GM18868 (cell line): ENCODE results near the gene NECAB3.
"Not testable (repeated sequence)": the region's sequence is repeated elsewhere in the genome, so short reads cannot be mapped to it uniquely, and the experiment has no call there.

ENCODE experiments used
- ATAC-seq: cut with Tn5 transposase; IDR thresholded peaks from one replicate; pipeline ENCODE4 v1.9.1; 2021; ENCODE audit warnings: mild to moderate bottlenecking, moderate library complexity; ENCODE audit not compliant: unreplicated experiment

Gene NECAB3

GRCh38 chr20:33651562-33652048, 22.6 kb downstream of the NECAB3 start:
- ATAC-seq: no peak

- no peak for ATAC-seq
Measured at GRCh38 chr20:33650753-33651561, 23.3 kb downstream of the NECAB3 start.

GRCh38 chr20:33650111-33650752, 24.0 kb downstream of the NECAB3 start:
- ATAC-seq: no peak

DNA sequence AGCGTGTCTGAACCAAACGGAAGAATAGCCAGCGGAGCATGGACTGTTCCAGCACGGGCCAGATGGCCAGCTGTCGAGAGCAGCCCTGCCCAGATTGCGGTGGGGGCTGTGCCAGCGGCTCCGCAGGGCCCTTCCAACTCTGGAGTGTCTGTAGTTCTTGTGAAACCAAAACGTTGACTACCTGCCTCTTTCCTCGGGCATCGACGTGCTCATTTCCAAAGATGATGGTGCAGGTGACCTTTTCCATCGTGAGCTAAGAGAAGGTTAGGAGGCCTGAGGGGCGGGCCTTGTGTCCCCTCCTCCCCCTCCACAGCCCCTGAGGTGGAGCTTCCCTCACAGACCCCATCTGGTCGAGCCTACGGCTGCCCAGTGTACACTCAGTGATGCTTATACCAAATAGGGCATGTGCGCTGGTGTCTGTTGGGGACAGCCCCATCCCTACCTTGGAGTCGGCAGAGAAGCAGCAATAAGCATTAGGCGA, 25.0 kb downstream of the NECAB3 start:
- ATAC-seq: no peak

DNA sequence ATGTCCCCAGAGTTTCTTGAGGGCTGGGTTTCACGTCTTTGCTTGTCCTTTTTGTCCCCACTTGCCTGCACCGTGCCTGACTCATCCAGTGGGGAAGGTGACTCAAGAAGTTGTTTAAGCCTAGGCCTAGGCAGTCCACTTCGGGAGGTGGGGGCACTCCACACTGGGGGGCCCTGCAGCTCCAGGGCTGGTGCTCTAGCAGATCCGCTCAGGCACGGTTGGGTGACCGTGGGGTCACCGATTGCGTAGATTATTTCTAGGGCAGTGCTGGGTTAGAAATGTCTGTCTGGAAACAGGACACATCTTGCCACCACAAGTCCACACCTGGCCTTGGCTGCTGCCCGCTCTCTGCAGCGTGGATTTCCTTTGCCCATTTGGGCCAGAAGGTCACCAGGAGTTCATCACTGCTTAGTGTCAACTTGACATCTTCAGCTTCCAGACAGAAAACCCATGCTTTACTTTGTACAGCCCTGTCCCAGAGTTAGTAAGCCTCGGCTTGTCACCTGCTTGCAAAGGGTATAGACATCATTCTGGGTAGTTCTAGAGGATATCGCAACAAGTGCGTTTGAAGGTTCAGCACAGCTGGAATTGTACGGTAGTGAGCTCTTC, 25.7 kb downstream of the NECAB3 start:
- no peak for ATAC-seq

DNA sequence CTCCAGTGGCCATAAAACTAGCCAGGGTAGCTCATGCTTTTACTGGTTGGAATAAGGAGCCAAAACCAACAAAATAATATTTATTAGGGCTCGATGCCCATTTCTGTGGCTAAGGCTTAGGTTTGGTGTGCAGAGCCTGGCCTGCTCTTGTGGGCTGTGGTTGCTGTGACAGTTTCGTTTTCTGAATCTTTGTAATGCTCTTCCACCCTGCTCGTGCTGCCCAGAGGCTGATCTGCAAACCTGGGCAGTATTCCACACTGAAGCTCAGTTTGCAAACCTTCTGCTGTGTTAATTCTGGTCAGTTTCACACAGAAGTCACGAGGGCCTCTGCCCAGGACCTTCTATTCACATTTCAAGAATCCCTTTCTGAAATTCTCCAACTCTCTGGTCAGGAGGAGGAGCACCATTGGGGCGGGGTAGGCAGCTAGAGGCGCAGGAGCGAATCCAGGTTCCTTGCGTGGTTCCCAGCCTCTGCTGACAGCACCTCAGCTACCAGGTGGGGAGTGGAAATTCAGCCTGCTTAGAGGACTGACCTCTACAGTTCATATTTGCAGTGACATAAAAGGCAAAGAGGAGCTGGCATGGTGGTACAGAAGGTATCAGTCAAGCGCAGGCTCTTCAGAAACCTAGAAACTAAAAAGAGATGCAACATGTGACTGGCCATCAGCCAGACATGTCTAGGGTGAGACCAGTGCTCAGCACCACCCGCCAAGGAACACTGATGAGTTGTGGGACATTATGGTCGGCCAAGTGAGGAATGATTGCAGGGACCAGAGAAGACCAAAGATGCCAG, 26.4 kb downstream of the NECAB3 start:
- peak; percentile 57 for ATAC-seq

DNA sequence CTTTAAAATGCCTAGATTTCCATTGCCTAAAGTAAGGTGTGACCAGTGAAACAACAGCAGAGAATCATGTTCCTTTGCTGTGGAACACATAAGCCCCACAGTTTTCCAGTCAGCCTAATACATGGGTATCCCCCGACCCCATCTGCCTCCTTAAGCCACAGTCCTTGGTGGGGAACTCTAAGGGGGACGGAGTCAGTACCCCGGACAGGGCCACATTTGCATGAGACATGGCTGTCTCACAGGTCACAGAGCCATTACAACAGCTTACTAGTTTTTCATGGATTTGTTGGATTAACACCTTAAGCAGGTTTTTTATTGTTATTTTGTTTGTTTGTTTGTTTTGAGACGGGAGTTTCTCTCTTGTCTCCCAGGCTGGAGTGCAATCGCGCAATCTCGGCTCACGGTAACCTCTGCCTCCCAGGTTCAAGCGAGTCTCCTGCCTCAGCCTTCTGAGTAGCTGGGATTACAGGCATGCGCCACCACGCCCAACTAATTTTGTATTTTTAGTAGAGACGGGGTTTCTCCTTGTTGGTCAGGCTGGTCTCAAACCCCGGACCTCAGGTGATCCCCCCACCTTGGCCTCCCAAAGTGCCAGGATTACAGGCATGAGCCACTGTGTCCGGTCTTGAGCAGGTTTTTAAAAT, 27.1 kb downstream of the NECAB3 start:
- not testable (repeated sequence) for ATAC-seq

DNA sequence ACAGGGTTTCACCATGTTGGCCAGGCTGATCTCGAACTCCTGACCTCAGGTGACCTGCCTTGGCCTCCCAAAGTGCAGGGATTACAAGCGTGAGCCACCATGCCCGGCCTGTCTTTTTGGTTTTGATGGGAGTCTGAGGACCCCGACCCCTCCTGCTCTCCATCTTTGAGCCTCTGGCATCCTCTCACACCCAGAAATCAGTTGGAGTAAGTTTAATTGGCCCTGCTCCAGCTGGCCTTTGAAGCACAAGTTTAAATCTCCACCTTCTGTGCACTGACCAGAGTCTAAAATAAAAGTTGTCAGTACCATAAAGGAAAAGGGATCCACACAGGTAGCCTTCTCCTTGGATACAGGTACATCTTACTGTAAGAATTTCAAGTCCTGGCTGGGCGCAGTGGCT, 28.0 kb downstream of the NECAB3 start:
- ATAC-seq: no peak

- no peak for ATAC-seq
Measured at GRCh38 chr20:33645396-33645795, 28.8 kb downstream of the NECAB3 start.

DNA sequence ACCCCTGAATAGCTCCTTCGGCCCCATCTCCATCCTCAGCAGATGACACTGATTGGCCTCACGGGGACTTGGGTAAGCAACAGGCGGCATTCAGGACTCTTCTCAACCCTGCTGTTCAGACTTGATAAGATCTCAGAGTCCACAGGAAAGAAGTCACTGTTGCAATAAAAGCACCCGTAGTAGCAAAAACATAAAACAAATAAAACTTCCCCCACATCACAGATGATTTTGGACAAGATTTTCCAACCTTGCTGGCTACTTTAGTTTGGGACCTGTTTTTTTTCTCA, 29.2 kb downstream of the NECAB3 start:
- ATAC-seq: no peak

DNA sequence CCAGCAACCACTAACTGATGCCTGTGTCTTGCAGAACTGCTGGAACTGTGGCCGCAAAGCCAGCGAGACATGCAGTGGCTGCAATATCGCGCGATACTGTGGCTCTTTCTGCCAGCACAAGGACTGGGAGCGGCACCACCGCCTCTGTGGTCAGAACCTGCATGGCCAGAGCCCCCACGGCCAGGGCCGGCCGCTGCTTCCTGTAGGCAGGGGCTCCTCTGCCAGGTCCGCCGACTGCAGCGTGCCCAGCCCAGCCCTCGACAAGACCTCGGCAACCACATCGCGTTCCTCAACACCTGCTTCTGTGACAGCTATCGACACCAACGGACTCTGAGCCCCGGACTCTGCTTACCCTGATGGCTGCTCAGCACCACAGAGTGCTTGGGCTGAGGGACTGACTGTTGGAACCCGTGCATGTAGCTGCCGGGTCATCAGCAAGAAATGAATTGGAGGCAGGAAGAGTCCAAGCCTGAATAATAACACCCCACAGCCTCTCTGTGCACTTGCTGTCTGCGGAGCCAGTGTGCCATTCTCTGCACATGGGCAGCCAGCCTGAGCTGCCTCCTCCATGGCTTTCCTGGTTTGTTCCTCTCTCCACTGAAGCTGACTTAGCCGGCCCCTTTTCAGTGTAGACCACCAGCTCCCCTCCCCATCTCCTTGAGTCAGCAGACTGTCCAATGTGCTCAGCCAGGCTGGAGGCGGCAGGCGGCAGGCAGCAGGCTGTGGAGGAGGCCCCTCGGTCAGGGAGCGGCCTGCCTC, 29.7 kb downstream of the NECAB3 start:
- ATAC-seq: no peak

- no peak for ATAC-seq
Measured at GRCh38 chr20:33640287-33640686, 33.9 kb downstream of the NECAB3 start.

GRCh38 chr20:33636776-33637175, 37.5 kb downstream of the NECAB3 start:
- ATAC-seq: no peak

GRCh38 chr20:33635341-33635740, 38.9 kb downstream of the NECAB3 start:
- no peak for ATAC-seq

GRCh38 chr20:33631910-33632309, 42.3 kb downstream of the NECAB3 start:
- not testable (repeated sequence) for ATAC-seq

GRCh38 chr20:33630507-33630906, 43.7 kb downstream of the NECAB3 start:
- ATAC-seq: no peak

DNA sequence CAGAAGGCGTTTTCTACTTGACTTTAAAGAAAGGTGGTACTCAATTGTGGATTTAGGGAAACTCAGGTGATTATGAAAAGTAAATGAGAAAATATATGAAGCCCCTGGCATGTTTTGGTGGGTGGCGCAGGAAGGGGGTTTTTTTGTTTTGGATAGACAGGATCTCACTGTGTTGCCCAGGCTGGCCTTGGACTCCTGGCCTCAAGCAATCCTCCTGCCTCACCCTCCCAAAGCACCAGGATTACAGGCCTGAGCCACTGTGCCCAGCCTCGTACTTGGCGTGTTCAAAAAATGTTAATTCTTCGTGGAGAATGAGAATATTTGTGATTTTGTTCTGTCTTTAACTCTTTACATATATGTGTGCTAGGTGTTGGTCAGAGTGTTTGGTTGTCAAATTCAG, 44.2 kb downstream of the NECAB3 start:
- ATAC-seq: no peak

DNA sequence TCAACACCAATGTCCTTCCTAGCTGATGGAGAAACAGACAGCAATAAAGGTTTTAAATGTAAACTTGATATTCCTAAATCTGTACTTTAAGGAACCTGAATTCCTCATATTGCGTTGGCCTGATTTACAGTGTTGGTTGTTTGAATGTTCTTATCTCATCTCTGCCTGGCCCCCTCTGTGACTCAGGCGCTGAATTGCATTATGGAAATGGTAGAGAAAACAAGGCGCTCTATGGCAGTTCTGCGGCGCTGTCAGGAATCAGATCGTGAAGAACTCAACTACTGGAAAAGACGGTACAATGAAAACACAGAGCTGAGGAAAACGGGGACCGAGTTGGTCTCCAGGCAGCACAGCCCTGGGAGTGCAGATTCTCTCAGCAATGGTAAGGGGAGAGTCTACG, 44.7 kb downstream of the NECAB3 start:
- no peak for ATAC-seq

DNA sequence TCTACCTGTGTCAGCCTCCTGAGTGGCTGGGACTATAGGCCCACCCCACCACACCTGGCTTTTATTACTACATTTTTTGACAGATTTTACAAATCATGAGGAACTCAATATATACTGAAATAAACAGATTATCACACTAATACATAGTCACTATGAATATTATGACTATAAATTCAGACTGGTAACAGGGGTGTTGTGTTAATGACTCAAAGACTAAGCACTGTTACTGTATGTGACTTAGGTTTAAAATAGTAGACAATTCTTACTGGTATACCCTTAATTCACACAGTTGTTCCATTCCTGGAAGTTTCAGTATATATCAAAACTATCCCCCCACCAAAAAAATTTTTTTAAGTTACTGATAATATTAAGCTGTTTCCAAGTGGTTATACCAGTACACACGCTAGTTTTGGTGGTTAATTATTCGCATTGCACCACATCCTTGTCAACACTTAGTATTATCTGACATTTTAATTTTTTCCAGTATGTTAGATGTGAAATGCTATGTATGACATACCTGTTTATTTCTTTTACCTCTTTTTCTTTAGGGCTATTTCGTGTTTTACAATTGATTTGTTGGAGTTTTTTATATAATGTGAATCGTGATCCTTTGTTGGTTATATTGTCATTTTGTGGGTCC, 46.5 kb downstream of the NECAB3 start:
- no peak for ATAC-seq
